K562 (cell line): ENCODE results near the gene ADRM1. TPM values are rescaled to one million over a fixed set of nuclear protein-coding genes. Genes with fewer than 3 reads are reported as not detected.
A peak's percentile ranks its signal among the peaks of the same experiment; 100 is the strongest.

ENCODE experiments used
- BCLAF1 ChIP-seq, 2 experiments: fragments of 450-650 bp in 1 of 2; IDR thresholded peaks; 2 replicates each; pipeline ENCODE4 v1.6.1; 2011 to 2017; ENCODE audit warnings: low read depth in 2 of 2, antibody characterized with exemption in 1 of 2, borderline replicate concordance in 1 of 2, low read length in 1 of 2, mild to moderate bottlenecking in 1 of 2, mixed read lengths in 1 of 2; ENCODE audit not compliant: control insufficient read depth in 1 of 2
- DACH1 ChIP-seq: fragments of 450-650 bp; IDR thresholded peaks from 2 replicates; pipeline ENCODE4 v1.6.1; 2018; ENCODE audit not compliant: partially characterized antibody
- ETV1 ChIP-seq: fragments of 450-650 bp; conservative IDR thresholded peaks from 2 replicates; pipeline ENCODE4 v1.6.1; 2016; ENCODE audit warnings: missing genetic modification characterization, control low read depth, low read depth, missing compliant biosample characterization
- FOXM1 ChIP-seq, 2 experiments: fragments of 450-650 bp in 1 of 2; sonication (generic) in 1 of 2; formaldehyde crosslinking in 1 of 2; IDR thresholded peaks; 2 replicates each; pipeline versions ENCODE4 v1.6.1 to v1.9.0; 2017 to 2022; ENCODE audit warnings: low read depth in 2 of 2, mild to moderate bottlenecking in 2 of 2, missing genetic modification reagents in 1 of 2, moderate library complexity in 1 of 2
- GTF2F1 ChIP-seq: IDR thresholded peaks from 2 replicates; pipeline ENCODE4 v1.6.1; 2011; ENCODE audit warnings: low read depth, low read length, improper control_type of control experiment
- HDGF ChIP-seq: fragments of 450-650 bp; IDR thresholded peaks from 2 replicates; pipeline ENCODE4 v1.6.1; 2016
- KDM1A ChIP-seq, 2 experiments: fragments of 450-650 bp; IDR thresholded peaks; 2 replicates each; pipeline ENCODE4 v1.6.1; 2016; ENCODE audit warnings: mild to moderate bottlenecking in 2 of 2
- KDM4B ChIP-seq, 2 experiments: fragments of 450-650 bp in 1 of 2; sonication (generic) in 1 of 2; IDR thresholded peaks; 2 replicates each; pipeline ENCODE4 v1.6.1; 2016 to 2017; ENCODE audit warnings: borderline replicate concordance in 2 of 2, antibody characterized with exemption in 1 of 2, low read depth in 1 of 2, mild to moderate bottlenecking in 1 of 2
- NRF1 ChIP-seq, 2 experiments: fragments of 450-650 bp; IDR thresholded peaks in 1 of 2; conservative IDR thresholded peaks in 1 of 2; 2 replicates each; pipeline ENCODE4 v1.6.1; 2014; ENCODE audit warnings: mild to moderate bottlenecking in 2 of 2
- OTX1 ChIP-seq: fragments of 450-650 bp; formaldehyde crosslinking; IDR thresholded peaks from 2 replicates; pipeline ENCODE4 v1.4.0; 2022; ENCODE audit warnings: mild to moderate bottlenecking
- PHB ChIP-seq: fragments of 250-450 bp; sonication (Bioruptor Pico); IDR thresholded peaks from 2 replicates; pipeline ENCODE4 v1.5.0; 2021
- POLR3A ChIP-seq: IDR thresholded peaks from 2 replicates; pipeline ENCODE4 v1.6.1; 2011; ENCODE audit warnings: borderline replicate concordance, mild to moderate bottlenecking, moderate library complexity; ENCODE audit not compliant: insufficient read length, insufficient read depth; ENCODE audit errors: extremely low read depth
- PYGO2 ChIP-seq: fragments of 450-650 bp; IDR thresholded peaks from 2 replicates; pipeline ENCODE4 v1.6.1; 2016; ENCODE audit warnings: mild to moderate bottlenecking, missing genetic modification characterization, moderate library complexity, missing compliant biosample characterization
- SIX5 ChIP-seq, 2 experiments: IDR thresholded peaks; 2 replicates each; pipeline ENCODE4 v1.6.1; 2011; ENCODE audit warnings: low read length in 2 of 2, borderline replicate concordance in 1 of 2, low read depth in 1 of 2, mild to moderate bottlenecking in 1 of 2, moderate library complexity in 1 of 2; ENCODE audit not compliant: insufficient read depth in 1 of 2
- TAF9B ChIP-seq: fragments of 450-650 bp; IDR thresholded peaks from 2 replicates; pipeline ENCODE4 v1.6.1; 2018; ENCODE audit warnings: mild to moderate bottlenecking; ENCODE audit not compliant: partially characterized antibody
- THRA ChIP-seq: fragments of 450-650 bp; IDR thresholded peaks from 2 replicates; pipeline ENCODE4 v1.6.1; 2017; ENCODE audit warnings: mild to moderate bottlenecking, moderate library complexity
- ZBTB12 ChIP-seq: fragments of 250-450 bp; sonication (Bioruptor Pico); IDR thresholded peaks from 2 replicates; pipeline ENCODE4 v1.4.0; 2020
- ZBTB43 ChIP-seq: sonication (generic); formaldehyde crosslinking; IDR thresholded peaks from 2 replicates; pipeline ENCODE4 v1.8.0; 2023; ENCODE audit warnings: mild to moderate bottlenecking, missing genetic modification reagents
- ZNF124 ChIP-seq: sonication (generic); formaldehyde crosslinking; IDR thresholded peaks from 2 replicates; pipeline ENCODE4 v1.8.1; 2022; ENCODE audit warnings: missing genetic modification reagents
- ZNF140 ChIP-seq: fragments of 250-450 bp; sonication (Bioruptor Pico); IDR thresholded peaks from 2 replicates; pipeline ENCODE4 v1.8.0; 2021; ENCODE audit warnings: moderate library complexity, mild to moderate bottlenecking, inconsistent platforms
- ZNF263 ChIP-seq: sonication (generic); formaldehyde crosslinking; IDR thresholded peaks from 2 replicates; pipeline ENCODE4 v1.8.0; 2022; ENCODE audit warnings: mild to moderate bottlenecking, missing genetic modification reagents, borderline replicate concordance
- polyA plus RNA-seq, 8 experiments: library from polyadenylated mRNA; depleted of rRNA in 4 of 8; stranded (reverse) in 5 of 8; unstranded in 3 of 8; fragments of >200 nt; fragmentation: Nextera tagmentation in 2 of 8; fragmentation: Illumina TruSeq in 1 of 8; extraction: Ambion mirVana in 2 of 8; extraction: Trizol in 1 of 8; gene quantifications; 2 replicates each; pipeline versions ENCODE4 v1.2.1 to v1.2.3, GENCODE V29; 2011 to 2014; ENCODE audit warnings: inconsistent platforms in 1 of 8, missing spikeins in 1 of 8
- total RNA-seq, 7 experiments: library from RNA; depleted of rRNA in 6 of 7; stranded (reverse); fragments of >200 nt in 6 of 7; fragmentation: Illumina TruSeq in 2 of 7; extraction: Trizol in 2 of 7; gene quantifications; 2 replicates each; pipeline versions ENCODE4 v1.2.1 to v1.2.3, GENCODE V29; 2011 to 2021; ENCODE audit warnings: low replicate concordance in 1 of 7

Gene ADRM1
- total and polyA plus RNA-seq, 9 of the 15 experiments (the other 6 are each of a cell fraction or from before 2014, with no cell fraction given): 5.0 to 223 (median 67.4) TPM

GRCh38 chr20:62302341-62303061 lies at the start of gene ADRM1 (continued):
- TF ChIP-seq FOXM1 (IDR thresholded peaks at IDR 0.05; ENCODE audit: low read depth) (no peak), FOXM1 (CRISPR knock-in tag; IDR thresholded peaks at IDR 0.05; ENCODE audit: low read depth) (no peak), HDGF (no peak), BCLAF1 (IDR thresholded peaks at IDR 0.05; ENCODE audit: borderline replicate concordance in 1 of 2, control insufficient read depth in 1 of 2, low read depth in 2 of 2, low read length in 1 of 2) (0 out of 4 replicates have a peak, but pooled peaks of 1 of the 2 experiments have one; percentile 44), SIX5 (IDR thresholded peaks at IDR 0.05; ENCODE audit: borderline replicate concordance in 1 of 2, insufficient read depth in 1 of 2, low read depth in 1 of 2, low read length in 2 of 2) (no peak), ZNF140 (CRISPR knock-in tag) (no peak), KDM4B (IDR thresholded peaks at IDR 0.05; ENCODE audit: borderline replicate concordance in 2 of 2, low read depth in 1 of 2) (no peak), PHB (CRISPR knock-in tag) (0 out of 2 replicates have a peak, but pooled peaks have one; percentile 66), POLR3A (no peak), ZBTB43 (CRISPR knock-in tag) (no peak), ZNF263 (no peak), PYGO2 (tag) (no peak), KDM1A (IDR thresholded peaks at IDR 0.05) (no peak), OTX1 (CRISPR knock-in tag) (no peak), TAF9B (no peak), DACH1 (no peak), ETV1 (tag) (peak; percentile 73), THRA (no peak), NRF1 (conservative IDR thresholded peaks at IDR 0.05 in 1 of 2, IDR thresholded peaks at IDR 0.05 in 1 of 2) (peak; percentile 79 to 83), GTF2F1 (no peak), ZNF124 (CRISPR knock-in tag) (no peak), ZBTB12 (CRISPR knock-in tag) (0 out of 2 replicates have a peak, but pooled peaks have one; percentile 37)
